T follicular helper cell (primary cell): Measurements from ENCODE around the gene RTL10.

Source experiments
- DNase-seq: peaks from one replicate; pipeline ENCODE4 v3.0.0-alpha.2; 2020; ENCODE audit warnings: low read depth

Gene RTL10

DNA sequence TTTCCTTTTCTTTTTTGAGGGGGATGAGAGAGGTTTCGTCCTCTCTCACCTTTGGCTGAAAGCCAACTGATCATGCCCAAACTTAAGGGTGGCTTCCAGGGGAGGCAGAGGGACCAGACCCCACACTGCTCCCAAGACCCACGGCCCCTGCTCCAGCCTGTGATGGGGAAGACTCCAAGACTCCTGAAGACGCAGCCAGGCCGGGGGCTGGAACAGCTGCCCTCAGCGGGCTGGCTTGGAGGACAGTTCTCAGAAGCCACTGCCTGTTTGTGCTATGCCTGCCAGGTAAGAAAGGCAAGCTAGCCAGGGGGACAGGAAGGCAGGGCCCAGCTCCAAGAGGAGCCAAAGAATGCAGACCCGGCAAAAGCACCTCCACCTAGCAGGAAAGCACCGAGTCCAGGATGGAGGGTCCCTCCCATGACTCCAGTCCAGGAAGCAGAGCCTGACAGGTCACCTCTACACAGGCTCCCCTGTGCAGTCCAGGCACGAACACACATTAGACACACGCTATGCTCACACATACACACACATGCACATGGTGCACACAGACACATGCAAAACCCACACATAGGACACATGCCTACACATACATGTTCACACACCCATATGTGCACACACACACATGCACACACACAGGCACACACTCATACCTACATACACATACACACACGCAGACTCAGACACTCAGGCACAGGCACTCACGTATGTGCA lies 31.3 kb downstream of the RTL10 start:
- DNase-seq = no peak

DNA sequence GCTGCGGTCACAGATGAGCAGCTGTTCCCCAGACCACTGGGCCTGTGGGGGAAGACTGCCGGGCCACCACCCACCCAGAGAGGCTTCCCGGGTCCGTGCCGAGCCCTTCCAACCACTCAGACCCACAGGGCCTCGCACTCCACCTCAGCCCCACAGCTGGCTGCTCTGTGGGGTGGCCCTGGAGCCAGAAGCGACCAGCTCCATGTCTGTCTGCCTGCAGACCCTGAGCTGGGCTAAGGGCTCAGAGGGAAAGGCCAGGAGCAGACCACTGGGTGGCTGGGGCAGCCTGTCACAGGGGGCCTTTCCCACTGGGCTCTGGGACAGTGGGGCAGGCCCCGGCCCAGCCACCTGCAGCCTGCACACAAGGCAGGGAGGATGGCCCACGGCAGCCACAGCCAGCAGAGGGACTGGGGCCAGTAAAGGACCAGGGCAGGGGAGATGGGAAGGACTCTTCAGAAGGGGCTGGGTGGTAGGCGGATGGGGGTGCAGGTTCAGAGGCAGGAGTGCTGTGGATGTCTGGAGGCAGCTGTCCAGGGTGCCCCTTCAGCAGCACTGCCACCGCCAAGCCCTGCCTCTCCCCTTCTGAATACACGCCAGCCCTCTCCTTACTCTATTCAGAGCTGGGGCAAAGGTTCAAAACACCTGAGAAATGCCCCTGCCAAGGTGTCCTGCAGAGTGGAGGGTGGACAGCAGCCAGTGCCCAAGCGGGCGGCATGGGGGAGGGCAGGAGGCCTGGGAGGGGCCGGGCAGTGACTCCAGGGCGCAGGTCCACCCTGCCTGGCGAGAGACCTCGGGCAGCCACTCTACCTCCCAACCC lies 32.2 kb downstream of the RTL10 start:
- DNase-seq = no peak

DNA sequence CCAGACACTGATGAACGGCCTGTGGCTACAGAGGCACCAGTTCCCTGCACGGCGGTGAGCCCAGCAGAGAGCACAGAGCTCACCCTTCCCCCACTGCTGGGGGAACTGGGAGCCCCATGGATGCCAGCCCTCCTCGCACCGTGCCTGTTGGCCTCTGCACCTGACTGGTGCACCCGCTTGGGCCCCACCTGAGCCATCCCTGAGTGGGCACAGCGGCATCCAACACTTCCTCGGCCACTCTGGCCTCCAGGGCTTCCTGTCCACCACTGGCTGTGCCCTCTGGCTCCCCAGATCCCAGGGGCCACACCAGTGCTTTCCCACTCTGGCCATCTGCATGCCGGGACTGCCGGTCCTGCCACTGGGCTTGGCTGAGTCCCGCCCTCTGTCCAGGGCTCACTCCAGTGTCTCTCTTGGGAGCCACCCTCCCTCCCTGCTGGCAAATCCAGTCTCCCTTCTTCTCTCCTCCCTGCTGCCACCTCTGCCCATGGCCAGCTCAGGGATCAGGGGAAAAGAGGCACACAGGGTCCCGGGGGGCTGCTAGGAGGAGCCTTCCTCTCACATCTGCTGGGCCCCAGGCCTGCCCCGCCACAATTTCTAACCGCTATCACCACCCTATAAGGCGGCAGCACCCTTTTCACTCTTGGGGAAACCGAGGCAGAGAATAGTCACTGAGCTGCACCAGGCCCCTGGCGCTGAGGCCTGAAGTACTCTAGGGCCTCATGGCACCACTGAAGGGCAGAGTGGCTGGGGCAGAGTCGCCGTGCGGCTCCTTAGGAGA lies 33.0 kb downstream of the RTL10 start:
- DNase-seq = no peak

DNA sequence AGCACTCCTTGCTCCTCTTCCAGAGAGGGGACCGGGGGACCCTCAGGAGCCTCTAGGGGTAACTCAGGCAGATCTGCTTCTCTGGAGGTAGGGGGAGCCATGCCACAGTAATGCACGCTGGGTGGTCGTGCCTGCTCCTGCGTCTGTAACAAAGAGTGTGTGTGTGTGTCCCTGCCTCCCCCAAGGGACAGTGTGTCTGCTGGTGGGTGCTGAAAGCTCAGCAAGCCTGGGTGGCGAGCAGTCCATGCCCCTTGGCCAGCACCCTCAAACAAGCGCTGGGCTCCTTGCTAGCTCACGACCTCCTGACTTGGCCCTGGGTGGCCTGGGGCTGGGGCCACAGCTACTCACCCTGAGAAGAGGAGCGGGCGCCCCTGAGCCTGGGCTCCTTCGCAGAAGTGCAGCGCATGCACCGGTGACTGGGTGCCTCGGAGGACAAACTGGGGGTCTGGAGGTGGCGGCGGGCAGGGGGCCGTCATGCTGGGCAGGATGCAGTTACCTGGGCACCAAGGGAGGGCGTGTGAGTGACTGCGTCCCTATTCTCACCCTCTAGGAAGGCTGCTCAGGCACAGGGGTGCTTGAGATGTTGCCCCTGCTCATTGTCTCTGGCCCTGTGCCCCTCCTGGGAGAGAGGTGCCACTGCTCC lies 33.7 kb downstream of the RTL10 start:
- DNase-seq = no peak

DNA sequence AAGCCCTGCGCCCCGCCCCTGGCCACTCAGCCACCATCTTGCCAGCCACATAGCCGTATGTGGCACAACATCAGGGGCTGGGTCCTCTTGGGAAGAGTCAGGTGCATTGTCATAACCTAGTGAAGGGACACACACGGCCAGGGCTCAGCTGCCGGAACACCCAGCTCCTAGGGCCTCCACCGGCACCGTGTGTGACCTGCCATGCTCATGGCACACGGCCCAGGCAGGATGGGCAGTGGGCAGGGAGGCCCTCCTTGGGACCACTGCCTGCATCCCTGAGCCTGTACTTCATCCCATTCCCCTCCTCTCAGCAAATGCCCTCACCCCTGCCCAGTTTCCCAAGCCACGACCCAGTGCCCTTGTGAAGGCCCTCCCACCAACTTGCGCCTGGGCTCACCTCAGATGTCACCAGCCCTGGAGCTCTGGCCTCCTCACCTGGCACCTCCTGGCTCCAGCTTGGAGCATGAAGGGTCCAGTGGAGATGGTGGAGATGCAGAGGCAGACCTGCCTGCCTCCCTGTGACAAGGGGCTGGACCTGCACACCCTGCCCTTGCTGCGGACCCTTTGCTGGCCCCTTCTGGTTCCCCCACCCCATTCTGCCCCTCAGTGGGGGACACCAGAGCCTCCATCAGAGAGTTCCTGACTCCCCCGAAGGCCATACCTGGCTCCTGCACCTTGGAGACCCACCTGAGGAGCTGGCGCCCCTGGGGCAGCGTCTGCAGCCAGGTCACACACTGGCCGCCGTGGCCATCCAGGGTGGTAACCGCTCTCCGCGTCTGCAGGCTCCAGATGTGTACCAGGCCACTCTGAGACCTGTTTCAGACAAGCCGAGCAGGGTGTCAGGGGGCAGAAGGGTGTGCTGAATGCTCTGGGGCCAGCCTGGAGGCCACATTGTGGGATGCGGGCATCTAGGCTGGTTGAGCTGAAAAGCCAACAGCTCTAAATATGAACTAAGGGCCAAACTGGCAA lies 34.5 kb downstream of the RTL10 start:
- DNase-seq = no peak

DNA sequence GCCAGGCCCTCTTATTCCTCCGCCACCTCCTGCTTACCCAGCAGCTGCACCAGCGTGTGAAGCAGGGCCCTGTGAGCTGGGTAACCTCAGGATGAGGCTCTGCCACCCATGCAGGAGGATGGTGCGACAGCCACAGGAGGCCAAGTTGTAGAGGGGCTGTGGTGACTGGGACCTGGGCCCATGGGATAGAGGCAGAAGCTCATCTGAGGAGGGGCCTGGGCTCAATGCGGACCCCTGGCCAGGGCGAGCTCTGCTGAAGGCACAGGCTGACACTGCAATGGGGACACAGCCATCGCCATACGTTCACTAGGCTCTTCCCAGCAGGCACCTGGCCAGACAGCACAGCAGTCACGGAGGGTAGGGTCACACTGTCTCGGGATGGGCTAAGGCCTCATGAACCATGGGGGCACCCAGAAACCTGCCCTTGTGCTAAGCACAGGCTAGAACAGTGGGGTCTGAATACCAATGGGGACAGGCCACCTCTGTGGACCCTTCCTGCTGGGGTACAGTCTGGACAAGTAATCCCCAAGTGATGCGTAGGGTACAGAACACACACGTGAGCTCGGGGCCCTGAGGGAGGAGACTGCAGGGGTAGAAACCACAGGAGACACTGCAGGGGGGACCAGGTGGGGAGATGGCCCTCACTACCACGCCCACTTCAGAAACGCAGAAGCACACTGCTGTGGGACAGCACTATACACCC lies 35.3 kb downstream of the RTL10 start:
- DNase-seq = no peak

DNA sequence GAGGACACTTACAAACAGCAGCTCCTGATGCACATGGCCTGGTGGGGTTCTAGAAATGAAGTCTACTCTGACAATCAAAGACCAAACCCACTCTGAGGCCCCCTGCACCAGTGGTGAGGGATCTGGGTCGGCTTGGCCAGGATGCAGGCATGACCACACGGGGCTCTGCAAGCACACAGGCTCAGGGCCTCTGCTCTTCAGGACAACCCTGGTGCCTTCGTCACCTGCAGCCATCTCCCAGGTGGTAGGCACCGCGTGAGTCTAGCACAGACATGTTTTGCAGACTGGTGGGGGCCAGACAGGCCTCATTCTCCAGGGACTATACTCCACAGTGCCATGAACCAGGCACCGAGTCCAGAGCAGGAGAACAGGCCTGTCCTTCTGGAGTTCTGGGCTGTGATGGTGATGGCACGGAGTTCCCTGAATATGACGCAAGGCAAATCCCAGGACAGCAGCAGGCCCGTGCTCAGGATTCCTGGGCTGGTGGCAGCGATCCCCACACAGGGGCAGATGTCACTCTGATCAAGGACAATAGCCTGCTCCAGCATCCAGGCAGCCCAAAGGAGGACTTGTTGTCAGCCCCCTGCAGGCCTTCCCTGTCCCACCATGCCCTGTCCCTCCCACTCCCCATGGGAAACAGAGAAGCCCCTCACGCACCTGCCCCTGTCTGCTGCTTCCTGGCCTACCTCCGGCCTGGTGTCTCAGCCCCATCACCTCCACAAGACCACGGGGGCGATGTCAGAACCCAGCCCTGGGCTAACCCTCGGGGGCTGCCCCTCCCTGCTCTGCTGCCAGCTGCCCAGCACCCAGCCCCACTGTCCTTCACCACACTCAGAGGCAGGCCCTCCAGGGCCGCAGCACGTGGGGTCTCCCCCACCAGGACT lies 36.1 kb downstream of the RTL10 start:
- no peak for DNase-seq

DNA sequence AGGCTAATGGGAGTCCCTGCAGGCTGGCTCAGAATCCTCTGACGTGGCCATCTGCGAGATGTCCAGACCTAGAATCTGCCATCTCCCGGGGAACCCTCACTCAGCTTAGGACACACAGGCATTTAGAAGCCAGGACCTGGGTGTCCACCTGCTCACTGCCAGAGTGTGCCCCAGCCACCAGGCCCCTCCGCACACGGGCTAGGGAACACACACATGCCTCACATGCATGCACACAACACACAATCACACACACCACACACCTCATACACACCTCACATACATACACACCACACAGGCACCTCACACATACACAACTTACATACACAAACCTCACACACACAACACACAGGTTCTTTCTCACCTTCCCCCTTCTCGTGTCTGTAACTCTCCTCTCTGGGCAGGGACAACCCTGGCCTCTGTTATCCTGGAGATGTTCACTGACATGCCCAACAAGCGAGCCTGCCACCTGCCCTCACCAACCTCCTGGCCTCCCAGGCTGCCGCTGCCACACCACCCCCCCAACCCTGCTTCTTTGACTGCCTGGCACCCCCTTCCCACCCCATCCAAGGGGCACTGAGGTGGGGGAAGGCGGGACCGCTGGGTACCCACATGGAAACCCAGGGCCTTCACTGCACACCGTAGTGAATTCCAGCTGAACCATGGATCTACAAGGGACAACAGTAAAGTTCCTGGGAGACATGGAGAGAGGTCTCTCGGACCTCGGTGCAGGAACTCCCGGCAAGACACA lies 38.1 kb downstream of the RTL10 start:
- DNase-seq = no peak

DNA sequence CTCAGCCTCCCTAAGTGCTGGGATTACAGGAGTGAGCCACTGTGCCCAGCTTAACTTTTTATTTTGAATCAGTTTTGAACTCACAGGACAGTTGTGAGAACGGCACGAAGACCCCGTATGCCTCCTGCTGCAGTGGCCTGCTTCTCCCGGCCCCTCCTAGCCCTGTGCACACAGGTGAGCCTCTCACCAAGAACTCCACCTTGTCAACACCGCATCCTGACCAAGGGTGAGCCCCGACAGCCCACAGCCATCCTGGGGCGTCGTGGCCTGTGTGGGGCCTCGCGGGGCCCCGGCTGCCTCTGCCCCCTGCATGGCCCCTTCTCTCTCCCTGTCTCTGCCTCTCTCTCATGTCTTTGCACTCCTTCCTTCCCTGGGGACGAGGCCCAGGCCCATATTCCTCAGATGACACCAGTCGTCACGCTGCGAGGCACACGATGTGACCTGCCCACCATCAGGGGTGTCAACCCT lies 38.8 kb downstream of the RTL10 start:
- no peak for DNase-seq

DNA sequence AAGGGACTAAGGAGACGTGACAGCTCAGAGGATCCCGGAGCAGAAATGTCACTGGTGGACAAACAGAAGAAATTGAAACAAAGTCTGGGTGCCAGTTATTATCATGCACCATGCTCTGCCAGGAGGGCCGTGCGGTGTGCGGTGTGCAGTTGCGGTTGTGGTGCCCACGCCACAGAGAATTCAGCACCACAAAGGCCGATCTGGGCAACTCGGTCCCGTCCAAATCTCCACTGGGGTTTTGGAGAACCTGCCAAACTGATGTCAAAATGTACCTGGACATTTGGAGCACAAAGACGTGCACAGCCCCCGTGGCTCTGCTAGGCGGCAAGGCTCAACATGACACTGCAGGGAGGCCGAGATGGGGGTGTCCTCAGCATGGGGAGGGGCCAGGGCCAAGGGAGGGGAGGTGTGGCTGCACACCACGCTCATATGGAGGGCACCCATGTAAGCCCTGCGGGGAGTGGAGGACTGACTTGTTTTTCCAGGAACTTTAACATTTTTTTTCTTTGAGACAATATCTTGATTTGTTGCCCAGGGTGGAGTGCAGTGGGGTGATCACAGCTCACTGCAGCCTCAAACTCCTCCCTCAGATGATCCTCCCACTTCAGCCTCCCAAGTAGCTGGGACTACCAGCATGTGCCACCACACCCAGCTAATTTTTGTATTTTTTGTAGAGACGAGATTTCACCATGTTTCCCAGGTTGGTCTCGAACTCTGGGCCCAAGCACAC lies 39.4 kb downstream of the RTL10 start:
- no peak for DNase-seq

DNA sequence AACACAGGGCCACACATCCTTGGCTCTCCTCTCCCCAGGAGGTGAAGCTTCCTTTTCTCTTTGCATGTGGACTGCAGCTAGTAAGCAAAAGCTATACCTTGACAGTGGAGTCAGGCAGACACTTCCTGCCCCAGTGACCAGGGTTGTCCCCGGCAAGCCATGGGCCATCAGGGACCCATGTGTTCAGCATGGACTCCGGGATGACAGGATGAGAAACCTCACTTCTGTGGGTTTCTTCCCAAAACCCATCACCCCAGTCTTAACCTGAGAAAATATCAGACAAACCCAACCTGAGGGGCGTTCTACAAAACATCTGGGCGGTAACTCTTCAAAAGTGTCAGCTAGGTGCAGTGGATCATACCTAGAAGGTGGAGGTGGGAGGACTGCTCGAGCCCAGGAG lies 40.2 kb downstream of the RTL10 start:
- DNase-seq = no peak

DNA sequence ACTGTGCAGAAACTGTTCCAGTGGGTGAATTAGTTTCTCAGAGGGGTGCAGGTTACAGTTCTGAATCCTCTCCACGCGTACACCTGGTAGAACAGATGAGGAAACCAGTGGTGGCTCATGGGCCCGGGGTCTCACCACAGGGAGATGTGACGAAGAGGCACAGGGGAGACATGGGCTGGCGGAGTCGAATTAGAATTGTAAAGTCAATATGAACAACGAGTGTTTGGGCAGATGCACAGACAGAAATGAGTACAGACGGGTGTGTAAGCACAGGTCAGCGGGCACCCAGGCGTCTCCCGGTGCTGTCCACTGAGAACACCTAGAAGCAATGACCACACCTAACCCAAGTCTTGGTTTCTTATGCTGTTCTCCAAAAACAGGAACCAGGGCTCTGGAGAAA lies 41.8 kb downstream of the RTL10 start:
- DNase-seq = no peak

DNA sequence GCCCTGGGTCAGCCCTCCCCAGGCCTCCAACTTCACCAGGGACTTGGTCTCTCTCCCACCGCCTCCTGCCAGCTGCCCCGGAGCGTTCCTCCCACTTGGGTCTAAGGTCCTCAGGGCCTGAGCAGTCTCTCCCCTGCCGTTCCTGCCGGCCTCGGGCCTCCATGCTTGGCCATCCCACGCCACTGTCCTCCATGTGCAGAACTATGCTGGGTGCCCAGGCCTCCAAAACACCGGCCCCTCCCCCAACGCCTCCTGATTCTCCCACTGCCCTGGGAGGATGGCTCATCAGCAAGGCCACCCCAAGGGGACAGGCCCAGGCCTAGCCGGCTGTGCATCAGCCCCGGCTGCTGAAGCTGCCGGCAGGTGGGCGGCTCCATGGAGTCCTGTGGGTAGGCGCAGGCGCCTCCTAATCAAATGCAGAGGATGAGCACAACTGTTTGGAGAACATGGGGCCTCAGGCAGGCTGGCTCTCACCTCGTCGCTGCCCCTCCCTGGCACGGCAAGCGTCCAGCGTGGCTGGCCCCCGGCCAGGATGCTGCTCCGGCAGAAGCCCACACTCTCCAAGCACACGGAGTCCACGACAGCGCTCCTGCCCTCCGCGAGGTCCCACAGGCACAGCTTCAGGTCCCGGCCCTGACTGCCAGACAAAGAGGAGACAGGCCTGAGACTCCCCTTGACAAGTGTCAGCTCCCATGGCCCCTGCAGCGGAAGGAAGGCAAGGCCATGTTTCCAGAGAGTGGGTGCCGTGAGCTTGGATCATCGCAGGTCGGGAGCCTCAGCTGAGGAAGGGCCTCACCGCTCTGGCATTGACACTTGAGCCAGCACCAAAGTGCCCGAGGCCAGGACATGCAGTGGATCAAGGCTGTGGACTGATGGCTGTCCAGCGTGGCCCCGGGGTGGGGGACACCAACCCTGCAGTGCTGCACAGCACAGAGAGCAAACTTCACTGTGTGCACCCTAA lies 42.6 kb downstream of the RTL10 start:
- DNase-seq = no peak

DNA sequence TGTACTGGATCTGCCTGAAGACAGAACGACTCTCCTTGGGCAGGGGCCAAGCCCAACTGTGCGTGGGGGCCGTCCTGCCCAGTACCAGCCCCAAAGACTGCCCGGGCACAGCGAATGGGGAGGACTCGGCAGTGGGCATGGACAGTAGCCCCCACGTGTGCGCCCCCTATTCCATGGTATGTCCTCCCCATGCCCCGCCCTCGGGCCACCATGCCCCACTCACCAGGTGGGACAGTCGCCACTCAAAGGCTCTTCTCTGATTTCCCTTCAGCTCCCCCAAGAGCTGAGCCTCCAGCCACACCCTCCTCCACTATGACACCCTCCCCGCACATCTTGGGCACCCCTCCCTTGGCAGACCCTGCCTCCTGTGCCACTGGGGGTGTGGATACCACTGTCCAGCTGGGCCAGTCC lies 43.5 kb downstream of the RTL10 start:
- DNase-seq = no peak

DNA sequence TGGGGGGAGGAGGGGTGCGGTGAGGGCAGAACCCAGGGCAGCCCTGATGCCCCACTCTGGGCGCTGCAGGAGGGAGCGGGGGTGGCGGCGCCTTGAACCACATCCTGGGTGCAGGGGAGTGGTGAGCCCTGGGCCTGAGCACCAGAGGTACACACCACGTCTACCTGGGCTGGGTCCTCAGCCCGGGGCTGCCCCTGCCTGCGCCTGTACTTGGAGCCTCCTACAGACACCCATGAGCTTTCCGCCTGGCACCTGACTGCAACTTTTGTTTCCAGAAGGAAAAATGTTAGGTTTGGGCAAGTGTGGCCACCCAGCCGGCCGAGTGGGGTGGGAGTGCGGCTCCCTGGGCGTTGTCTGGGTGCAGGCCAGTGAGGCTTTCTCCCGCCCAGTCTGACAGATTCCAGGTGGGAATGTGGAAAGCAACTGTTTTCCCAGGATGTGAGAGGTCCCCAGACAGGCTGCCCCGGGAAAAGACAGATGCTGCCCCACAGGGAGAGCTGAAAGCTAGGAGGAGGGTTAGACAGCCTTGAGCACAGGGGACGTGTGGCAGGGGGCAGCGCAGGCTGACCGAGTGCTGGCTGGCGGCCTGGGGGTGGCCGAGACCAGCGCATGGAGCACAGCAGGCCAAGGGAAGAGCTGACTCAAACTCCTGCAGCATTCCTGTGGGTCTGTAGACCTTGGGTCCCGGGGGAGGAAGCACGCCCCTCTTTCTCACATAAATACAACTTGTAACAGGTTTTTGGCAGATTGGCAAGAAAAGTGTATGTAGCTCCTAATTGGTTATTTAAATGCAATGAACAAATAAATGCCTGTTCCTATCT lies 44.1 kb downstream of the RTL10 start:
- no peak for DNase-seq

DNA sequence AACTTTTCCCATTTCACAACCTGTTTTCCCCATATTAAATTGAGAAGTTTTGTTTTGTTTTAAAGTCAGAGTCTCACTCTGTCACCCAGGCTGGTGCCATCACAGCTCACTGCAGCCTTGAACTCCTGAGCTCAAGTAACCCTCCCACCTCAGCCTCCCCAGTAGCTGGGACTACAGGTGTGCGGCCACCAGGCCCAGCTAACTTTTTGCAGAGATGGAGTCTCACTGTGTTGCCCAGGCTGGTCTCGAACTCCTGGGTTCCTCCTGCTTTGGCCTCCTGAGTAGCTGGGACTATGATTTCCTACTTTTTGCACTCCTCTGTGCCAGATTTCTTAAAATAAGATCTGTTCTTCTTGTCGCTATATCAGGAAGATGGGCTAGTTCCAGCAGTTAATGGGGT lies 44.9 kb downstream of the RTL10 start:
- DNase-seq = no peak
